Left kidney (tissue), 2 donors: ENCODE measurements around the gene NCOA3. TPM values are rescaled to one million over a fixed set of nuclear protein-coding genes. Genes with fewer than 3 reads are reported as not detected.
"Not testable (repeated sequence)": the region's sequence is repeated elsewhere in the genome, so short reads cannot be mapped to it uniquely, and the experiment has no call there.

Experiments
- DNase-seq: peaks from one replicate; pipeline ENCODE4 v3.0.0-alpha.2; 2013
- polyA plus RNA-seq: library from polyadenylated mRNA; unstranded; fragments of 120-200 nt; gene quantifications from one replicate; pipeline ENCODE4 v1.2.1, GENCODE V29; 2013; ENCODE audit not compliant: insufficient read length

The NCOA3 gene
- polyA plus RNA-seq, 1 donor, result 46.3 TPM

GRCh38 chr20:47561603-47562583 is 60.2 kb downstream of the NCOA3 start:
- no peak for DNase-seq

GRCh38 chr20:47566269-47566668 is 64.6 kb downstream of the NCOA3 start:
- DNase-seq, result no peak

DNA sequence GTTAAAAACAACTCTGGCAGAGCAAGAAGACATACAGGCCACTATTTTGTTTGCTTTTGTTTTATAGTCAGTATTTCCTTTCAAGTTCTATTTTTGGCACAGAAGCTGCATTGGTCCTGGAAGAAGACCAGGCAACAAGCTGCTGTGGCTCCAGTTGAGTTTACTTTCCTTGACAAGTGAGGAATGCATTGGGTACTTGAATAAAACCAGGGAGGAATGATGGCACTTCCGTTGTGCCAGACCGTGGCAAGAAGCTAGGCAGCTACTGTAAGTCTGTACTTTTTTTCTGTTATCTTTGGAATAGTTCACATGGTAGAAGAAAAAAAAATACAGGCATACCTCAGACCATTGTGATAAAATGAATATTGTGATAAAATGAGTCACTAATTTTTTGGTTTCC is 66.3 kb downstream of the NCOA3 start:
- DNase-seq, result no peak

DNA sequence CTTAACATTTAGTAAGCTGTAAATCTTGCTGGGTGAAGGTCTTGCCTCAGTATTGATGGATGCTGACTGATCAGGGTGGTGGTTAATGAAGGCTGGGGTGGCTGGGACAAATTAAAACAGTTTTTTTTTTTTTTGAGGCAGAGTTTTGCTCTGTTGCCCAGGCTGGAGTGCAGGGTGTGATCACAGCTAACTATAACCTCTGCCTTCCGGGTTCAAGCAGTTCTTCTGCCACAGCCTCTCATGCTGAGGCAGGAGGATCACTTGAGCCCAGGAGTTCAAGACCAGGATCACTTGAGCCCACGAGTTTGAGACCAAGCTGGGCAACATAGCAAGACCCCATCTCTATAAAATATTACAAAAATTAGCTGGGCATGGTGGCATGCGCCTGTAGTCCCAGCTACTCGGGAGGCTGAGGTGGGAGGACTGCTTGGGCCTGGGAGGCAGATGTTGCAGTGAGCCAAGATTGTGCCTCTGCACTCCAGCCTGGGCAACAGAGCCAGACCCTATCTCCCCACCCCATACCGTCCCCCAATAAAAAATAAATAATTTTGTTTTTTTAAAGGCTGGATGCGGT is 67.2 kb downstream of the NCOA3 start:
- DNase-seq, result no peak

GRCh38 chr20:47571426-47571825 is 69.7 kb downstream of the NCOA3 start:
- DNase-seq, result no peak

GRCh38 chr20:47572105-47572729 is 70.5 kb downstream of the NCOA3 start:
- no peak for DNase-seq

DNA sequence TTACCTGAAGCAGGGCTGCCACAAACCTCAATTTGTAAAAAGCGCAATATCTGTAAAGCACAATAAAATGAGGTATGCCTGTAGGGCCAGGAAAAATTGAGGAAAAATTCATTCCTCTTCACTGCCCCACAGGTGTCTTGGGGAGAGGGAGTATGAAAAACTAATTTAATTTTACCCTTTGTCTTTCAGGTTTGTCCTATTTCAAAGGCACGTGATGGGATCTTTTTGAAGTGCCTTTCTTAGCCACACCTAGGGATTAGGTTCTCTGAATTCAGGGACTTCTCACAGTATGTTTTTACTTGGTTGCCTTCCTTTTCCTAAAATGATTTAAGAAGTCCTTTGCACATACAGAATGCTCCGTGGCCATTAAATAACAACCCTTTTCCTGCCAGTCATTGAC is 71.9 kb downstream of the NCOA3 start:
- DNase-seq, result no peak

- no peak for DNase-seq
Measured at GRCh38 chr20:47574616-47575364, 73.1 kb downstream of the NCOA3 start.

GRCh38 chr20:47576516-47577033 is 74.9 kb downstream of the NCOA3 start:
- DNase-seq, result peak; percentile 95

DNA sequence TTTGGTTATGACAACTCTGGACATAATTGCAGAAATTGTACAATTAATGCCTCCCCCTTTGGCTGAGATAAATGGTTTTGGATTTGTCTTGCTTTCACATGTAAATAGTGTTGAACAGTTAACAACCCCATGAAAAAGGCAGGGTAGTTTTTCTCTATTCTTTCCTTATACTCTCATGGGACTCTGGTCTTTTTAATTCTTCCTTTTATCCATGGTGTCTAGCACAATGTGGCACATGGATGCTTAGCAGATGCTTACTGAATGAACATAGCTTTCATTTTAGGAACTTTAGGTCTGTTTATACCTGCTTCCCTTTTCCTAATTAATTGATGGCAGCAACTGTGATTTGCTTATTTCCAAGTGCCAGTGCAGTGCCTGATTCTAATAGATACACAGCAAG is 75.6 kb downstream of the NCOA3 start:
- no peak for DNase-seq

GRCh38 chr20:47578543-47578942 is 76.9 kb downstream of the NCOA3 start:
- no peak for DNase-seq

- DNase-seq, result not testable (repeated sequence)
Measured at GRCh38 chr20:47580686-47581085, 79.0 kb downstream of the NCOA3 start.

DNA sequence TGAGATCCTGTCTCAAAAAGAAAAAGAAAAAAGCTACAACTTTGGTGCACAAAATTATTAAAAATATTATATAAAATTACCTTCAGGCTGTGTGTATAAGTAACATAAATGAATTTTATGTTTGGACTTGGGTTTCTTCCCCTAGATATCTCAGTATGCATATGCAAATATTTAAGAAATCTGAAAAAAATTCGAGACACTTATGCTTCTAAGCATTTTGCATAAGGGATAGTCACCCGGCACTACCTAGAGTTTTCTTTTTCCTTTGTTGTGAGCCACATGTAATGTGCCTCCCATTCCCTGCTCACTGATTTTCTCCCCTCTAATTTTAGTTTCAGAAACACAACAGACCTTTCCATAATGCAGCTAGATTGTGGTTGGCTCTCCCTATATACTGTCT is 79.4 kb downstream of the NCOA3 start:
- DNase-seq, result no peak

- no peak for DNase-seq
Measured at GRCh38 chr20:47583551-47583950, 81.9 kb downstream of the NCOA3 start.

GRCh38 chr20:47585087-47585747 is 83.5 kb downstream of the NCOA3 start:
- DNase-seq, result no peak

DNA sequence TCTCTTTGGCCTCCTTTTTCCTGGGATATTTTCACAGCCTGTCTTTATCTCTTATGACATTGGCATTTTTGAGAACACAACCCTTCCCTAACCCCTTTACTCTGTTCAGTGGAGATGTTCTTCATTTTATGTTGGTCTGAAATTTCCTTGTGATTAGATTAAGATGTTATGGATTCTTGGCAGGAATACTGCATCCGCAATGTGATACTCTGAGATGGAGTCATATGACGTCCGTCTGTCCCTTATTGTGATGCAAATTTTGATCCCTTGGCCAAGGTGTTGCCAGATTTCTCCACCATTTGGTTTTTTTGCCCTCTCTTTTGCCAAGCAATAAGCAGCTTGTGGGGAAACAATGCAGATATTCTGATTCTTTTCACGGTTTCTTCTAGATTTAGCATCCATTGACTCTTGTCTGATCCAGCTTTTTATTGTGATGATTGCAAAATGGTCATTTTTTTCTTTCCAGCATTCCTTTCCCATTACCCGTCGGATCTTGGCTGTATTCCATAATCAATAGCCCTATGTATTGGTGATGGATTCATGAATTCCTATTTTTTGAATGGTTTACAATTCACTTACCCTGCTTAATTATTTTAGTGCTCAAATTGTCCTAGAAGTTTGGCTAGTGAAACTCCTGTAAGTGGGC is 85.1 kb downstream of the NCOA3 start:
- DNase-seq, result no peak

DNA sequence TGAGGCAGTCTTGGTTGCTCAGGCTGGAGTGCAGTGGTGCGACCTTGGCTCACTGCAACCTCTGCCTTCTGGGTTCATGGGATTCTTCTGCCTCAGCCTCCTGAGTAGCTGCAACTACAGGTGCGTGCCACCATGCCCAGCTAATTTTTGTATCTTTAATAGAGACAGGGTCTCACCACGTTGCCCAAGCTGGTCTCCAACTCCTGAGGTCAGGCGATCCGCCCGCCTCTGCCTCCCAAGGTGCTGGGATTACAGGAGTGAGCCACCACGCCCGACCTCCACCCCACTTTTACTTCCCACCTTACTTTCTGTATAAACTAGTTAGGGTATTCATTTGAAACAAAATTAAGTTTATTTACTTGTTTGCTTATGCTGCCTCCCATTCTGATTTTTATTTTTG is 86.5 kb downstream of the NCOA3 start:
- DNase-seq, result no peak

DNA sequence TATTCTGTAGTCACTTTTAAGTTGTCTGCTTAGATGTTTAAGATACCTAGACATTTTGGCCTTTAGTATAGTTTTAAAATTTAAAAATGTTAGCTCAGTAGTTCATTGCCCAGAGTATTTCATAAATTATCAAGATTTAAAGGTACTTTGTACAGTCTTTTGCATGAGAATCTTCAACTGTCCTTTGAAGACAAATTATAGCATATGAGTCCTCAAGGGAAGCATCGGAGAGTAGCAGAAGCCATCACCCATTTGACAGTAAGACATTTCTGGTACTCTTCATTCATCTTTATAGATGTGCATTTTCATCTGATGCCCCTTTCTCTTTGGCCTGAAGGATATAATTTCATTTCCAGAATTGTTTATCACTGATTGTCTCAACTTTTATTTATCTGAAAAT is 89.5 kb downstream of the NCOA3 start:
- no peak for DNase-seq

- DNase-seq, result no peak
Measured at GRCh38 chr20:47594157-47594556, 92.5 kb downstream of the NCOA3 start.

- DNase-seq, result not testable (repeated sequence)
Measured at GRCh38 chr20:47595138-47595537, 93.5 kb downstream of the NCOA3 start.

GRCh38 chr20:47596003-47596571 is 94.4 kb downstream of the NCOA3 start:
- DNase-seq, result no peak
